Amygdala (tissue), 56 donors: Measurements from ENCODE around the gene CTNNBL1.
"Not testable (repeated sequence)": the region's sequence is repeated elsewhere in the genome, so short reads cannot be mapped to it uniquely, and the experiment has no call there.

Experiments used
- DNase-seq, 56 donors: peaks; one replicate each; lab custom pipeline; 2025; lab: John Stamatoyannopoulos, UW

CTNNBL1 gene

GRCh38 chr20:37845878-37846277, 152.0 kb downstream of the CTNNBL1 start:
- no peak for DNase-seq

GRCh38 chr20:37846573-37846972, 152.7 kb downstream of the CTNNBL1 start:
- no peak for DNase-seq

- no peak for DNase-seq
Observed at GRCh38 chr20:37848706-37849105, 154.9 kb downstream of the CTNNBL1 start.

- DNase-seq: no peak
Observed at GRCh38 chr20:37849156-37849555, 155.3 kb downstream of the CTNNBL1 start.

- no peak for DNase-seq
Observed at GRCh38 chr20:37849566-37849965, 155.7 kb downstream of the CTNNBL1 start.

- no peak for DNase-seq
Observed at GRCh38 chr20:37850036-37850592, 156.3 kb downstream of the CTNNBL1 start.

GRCh38 chr20:37850724-37851355, 157.0 kb downstream of the CTNNBL1 start:
- DNase-seq: no peak

- DNase-seq: no peak
Observed at GRCh38 chr20:37852666-37853065, 158.8 kb downstream of the CTNNBL1 start.

- DNase-seq: no peak
Observed at GRCh38 chr20:37853823-37854375, 160.1 kb downstream of the CTNNBL1 start.

GRCh38 chr20:37856034-37856433, 162.2 kb downstream of the CTNNBL1 start:
- not testable (repeated sequence) for DNase-seq

- DNase-seq: no peak
Observed at GRCh38 chr20:37856932-37857660, 163.3 kb downstream of the CTNNBL1 start.

- DNase-seq: no peak
Observed at GRCh38 chr20:37859406-37860171, 165.8 kb downstream of the CTNNBL1 start.

- DNase-seq: no peak
Observed at GRCh38 chr20:37863289-37863688, 169.5 kb downstream of the CTNNBL1 start.

- DNase-seq: no peak
Observed at GRCh38 chr20:37864298-37864697, 170.5 kb downstream of the CTNNBL1 start.

GRCh38 chr20:37866051-37866450, 172.2 kb downstream of the CTNNBL1 start:
- no peak for DNase-seq

- DNase-seq: no peak
Observed at GRCh38 chr20:37867289-37868195, 173.7 kb downstream of the CTNNBL1 start.

- DNase-seq: no peak
Observed at GRCh38 chr20:37868851-37869333, 175.1 kb downstream of the CTNNBL1 start.

GRCh38 chr20:37869334-37869861, 175.6 kb downstream of the CTNNBL1 start:
- DNase-seq: no peak

- no peak for DNase-seq
Observed at GRCh38 chr20:37870294-37870693, 176.5 kb downstream of the CTNNBL1 start.
